Subcutaneous abdominal adipose tissue (tissue), 5 donors: ENCODE measurements around the gene NELL1.

Experiments
- H3K27ac ChIP-seq: one replicate; pipeline ENCODE4 v1.7.0; 2013; ENCODE audit warnings: low read depth, mild to moderate bottlenecking, inconsistent platforms, low read length, moderate library complexity
- H3K27me3 ChIP-seq, 5 donors: one replicate each; pipeline ENCODE4 v1.7.0; 2013; ENCODE audit warnings: low read length in 5 of 5, inconsistent platforms in 1 of 5; ENCODE audit not compliant: control insufficient read depth in 5 of 5, insufficient read depth in 4 of 5
- H3K36me3 ChIP-seq, 5 donors: one replicate each; pipeline ENCODE4 v1.7.0; 2013; ENCODE audit warnings: low read length in 5 of 5; ENCODE audit not compliant: control insufficient read depth in 5 of 5, insufficient read depth in 5 of 5
- H3K4me1 ChIP-seq, 5 donors: one replicate each; pipeline ENCODE4 v1.7.0; 2013; ENCODE audit warnings: low read length in 5 of 5, mild to moderate bottlenecking in 3 of 5, moderate library complexity in 1 of 5; ENCODE audit not compliant: control insufficient read depth in 5 of 5, insufficient read depth in 5 of 5
- H3K4me3 ChIP-seq, 5 donors: one replicate each; pipeline ENCODE4 v1.7.0; 2013; ENCODE audit warnings: low read length in 5 of 5, low read depth in 1 of 5
- H3K9ac ChIP-seq, 5 donors: one replicate each; pipeline ENCODE4 v1.7.0; 2013; ENCODE audit warnings: low read length in 5 of 5, mild to moderate bottlenecking in 4 of 5, moderate library complexity in 3 of 5
- H3K9me3 ChIP-seq, 5 donors: one replicate each; pipeline ENCODE4 v1.7.0; 2013; ENCODE audit warnings: low read length in 5 of 5; ENCODE audit not compliant: control insufficient read depth in 5 of 5
- donor health status: healthy.
- donor health status: healthy.
- donor health status: healthy.
- donor health status: healthy.
- donor health status: healthy.

The NELL1 gene

DNA sequence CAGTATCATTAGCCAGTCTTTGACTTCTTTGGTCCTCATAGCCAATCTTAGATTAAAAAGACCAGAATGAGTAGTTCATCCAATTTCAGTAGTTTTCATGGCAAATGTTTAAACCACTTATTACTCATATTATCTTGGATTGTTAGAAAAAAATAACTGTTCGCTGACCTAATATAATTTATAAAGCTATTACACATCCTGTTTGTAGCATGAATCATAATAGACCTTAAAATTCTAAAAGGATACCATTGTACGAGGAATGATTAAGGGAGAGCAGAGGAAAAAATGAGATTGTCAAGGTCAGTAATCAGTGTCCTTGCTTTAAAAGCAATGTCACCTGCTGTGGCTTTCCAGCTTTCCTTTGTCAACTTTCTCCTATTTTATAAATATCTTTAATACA, 371.2 kb downstream of the NELL1 start:
- no peak overlapping the region for H3K9ac ChIP-seq
- no peaks in the 10 kb centered on the region for H3K27me3 ChIP-seq
- H3K36me3 ChIP-seq = no peaks in the 10 kb centered on the region

DNA sequence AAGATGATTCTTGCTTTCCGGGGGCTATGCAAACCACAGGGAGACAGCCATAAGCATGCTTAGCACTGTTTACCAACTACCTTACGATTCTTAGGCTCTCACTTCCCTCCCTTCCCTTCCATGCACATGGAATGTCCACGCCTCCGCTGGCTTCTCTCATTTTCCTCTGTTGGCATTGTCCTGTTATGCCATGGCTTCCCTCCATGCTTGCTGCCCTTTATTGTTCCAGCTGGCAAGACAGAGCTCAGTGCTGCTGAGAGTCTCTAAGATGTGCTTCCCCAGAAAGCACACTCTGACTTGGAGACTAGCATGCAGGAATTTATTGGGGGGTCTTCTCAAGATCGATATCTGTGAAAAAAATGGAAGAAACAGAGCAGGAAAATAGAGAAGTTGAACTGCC, 379.2 kb downstream of the NELL1 start:
- no peak overlapping the region for H3K4me3 ChIP-seq
- H3K27ac ChIP-seq = no peak overlapping the region
- H3K9ac ChIP-seq = no peak overlapping the region
- no peaks in the 10 kb centered on the region for H3K4me1 ChIP-seq
- no peaks in the 10 kb centered on the region for H3K9me3 ChIP-seq
- H3K27me3 ChIP-seq = no peaks in the 10 kb centered on the region
- no peaks in the 10 kb centered on the region for H3K36me3 ChIP-seq

More for the DNA sequence above, 371.2 kb downstream of the NELL1 start:
- Histone ChIP-seq H3K9me3 (no peaks in the 10 kb centered on the region), H3K4me3 (no peak overlapping the region), H3K27ac (no peak overlapping the region), H3K4me1 (no peaks in the 10 kb centered on the region)

DNA sequence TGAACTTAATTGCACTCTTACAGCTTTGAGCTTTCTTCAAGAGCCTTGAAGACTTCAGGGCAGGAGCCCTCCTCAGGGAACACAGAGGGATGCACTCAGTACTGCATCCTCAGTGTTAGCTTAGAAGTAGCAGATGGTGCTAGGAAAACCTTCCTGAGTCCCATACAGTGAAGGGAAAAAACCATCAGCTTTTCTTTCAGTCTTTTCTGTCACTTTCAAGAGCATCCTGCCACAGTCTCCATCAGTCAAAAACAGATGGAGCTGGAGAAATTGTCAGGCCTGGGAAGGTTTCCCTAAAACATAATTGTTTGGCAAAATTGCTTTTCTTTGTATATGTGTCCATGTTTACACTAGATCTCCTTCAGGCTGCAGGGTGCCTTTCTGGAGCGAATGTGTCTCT, 384.1 kb downstream of the NELL1 start:
- H3K4me3 ChIP-seq = no peak overlapping the region
- H3K27me3 ChIP-seq = no peaks in the 10 kb centered on the region
- H3K9me3 ChIP-seq = no peaks in the 10 kb centered on the region
- H3K36me3 ChIP-seq = no peaks in the 10 kb centered on the region
- H3K9ac ChIP-seq = no peak overlapping the region
- no peak overlapping the region for H3K27ac ChIP-seq
- H3K4me1 ChIP-seq = no peaks in the 10 kb centered on the region

DNA sequence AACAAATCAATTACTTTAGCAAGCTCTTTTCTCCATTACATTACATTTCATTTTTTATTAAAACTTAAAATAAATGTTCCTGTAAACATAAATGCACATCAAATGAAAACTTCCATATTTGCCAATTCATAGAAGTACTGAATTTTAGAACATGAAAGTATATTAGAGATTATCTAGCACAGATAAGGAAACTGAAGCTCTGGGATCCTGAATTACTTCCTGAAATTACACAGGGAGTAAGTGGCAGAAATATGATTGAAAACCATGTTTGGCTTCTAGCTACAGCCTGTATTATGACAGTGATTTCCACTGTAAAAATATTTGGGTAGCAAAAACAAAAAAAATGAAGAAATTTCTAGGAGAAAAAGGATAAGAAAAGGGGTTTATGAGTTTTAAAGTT, 387.3 kb downstream of the NELL1 start:
- Histone ChIP-seq H3K27me3 (no peaks in the 10 kb centered on the region), H3K4me1 (no peaks in the 10 kb centered on the region), H3K9me3 (no peaks in the 10 kb centered on the region), H3K27ac (no peak overlapping the region), H3K9ac (no peak overlapping the region), H3K36me3 (no peaks in the 10 kb centered on the region), H3K4me3 (no peak overlapping the region)

DNA sequence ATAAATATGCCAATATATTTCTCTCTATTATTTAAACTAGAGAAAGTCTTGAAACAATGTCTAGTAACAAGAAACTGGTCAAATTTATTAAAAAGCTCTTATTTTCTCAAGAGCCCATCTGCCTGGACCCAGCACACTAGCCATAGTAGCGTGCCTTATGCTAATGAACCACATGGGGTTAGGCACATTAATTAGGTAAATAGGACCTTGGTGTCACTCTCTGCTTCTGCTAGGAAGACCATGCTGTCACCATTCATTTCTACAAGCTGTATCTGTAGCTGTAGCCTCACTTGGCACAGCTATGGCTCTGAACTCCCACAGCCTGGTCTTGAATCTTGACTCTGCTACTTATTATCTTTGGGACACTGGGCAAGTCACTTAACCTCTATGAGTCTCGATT, 390.5 kb downstream of the NELL1 start:
- Histone ChIP-seq H3K27me3 (no peaks in the 10 kb centered on the region), H3K27ac (no peak overlapping the region), H3K9ac (no peak overlapping the region), H3K4me3 (no peak overlapping the region), H3K36me3 (no peaks in the 10 kb centered on the region), H3K4me1 (no peaks in the 10 kb centered on the region), H3K9me3 (peaks cover 0 to 4% (median 0%) of the 10 kb centered on the region in 5 donors)

DNA sequence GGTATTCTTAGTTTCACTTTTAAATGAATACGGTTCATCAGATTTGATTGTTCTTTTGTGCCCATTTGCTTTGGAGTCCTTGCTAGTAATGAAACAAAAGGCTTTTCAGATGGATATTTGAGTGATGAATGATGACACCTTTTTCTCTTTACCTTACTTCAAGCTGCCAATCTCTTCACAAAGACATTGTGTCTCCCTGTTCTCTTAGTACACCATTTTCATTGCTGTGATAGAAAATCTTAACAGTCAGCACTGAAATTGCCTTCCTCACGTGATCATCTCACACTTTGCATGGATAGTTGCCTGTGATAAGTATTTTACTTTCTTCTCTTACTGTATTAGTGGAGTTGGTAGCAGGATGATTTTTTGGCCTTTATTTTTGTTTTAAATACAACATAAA, 396.6 kb downstream of the NELL1 start:
- Histone ChIP-seq H3K9me3 (peaks cover 0 to 4% (median 0%) of the 10 kb centered on the region in 5 donors), H3K4me3 (peak overlapping the region in 1 of 5 donors; percentile 23), H3K4me1 (no peaks in the 10 kb centered on the region), H3K27me3 (no peaks in the 10 kb centered on the region), H3K9ac (no peak overlapping the region), H3K27ac (no peak overlapping the region), H3K36me3 (no peaks in the 10 kb centered on the region)

DNA sequence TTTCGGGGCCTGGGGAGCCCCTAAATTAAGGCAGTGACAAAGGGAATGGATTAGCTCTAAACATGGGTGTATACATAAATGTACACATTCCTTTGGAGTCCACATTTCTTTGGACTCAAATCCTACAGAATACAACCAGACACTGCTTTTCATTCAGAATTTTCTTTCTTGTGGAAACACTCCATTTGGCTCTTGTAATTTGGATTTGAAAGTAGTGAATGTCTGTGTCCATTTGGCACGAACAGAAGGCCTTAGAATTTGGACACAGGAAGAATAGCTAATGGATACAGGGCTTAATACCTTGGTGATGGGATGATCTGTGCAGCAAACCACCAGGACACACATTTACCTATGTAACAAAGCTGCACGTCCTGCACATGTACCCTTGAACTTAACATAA, 399.5 kb downstream of the NELL1 start:
- Histone ChIP-seq H3K4me1 (no peaks in the 10 kb centered on the region), H3K36me3 (no peaks in the 10 kb centered on the region), H3K9ac (no peak overlapping the region), H3K27ac (no peak overlapping the region), H3K27me3 (no peaks in the 10 kb centered on the region), H3K9me3 (no peaks in the 10 kb centered on the region), H3K4me3 (no peak overlapping the region)

DNA sequence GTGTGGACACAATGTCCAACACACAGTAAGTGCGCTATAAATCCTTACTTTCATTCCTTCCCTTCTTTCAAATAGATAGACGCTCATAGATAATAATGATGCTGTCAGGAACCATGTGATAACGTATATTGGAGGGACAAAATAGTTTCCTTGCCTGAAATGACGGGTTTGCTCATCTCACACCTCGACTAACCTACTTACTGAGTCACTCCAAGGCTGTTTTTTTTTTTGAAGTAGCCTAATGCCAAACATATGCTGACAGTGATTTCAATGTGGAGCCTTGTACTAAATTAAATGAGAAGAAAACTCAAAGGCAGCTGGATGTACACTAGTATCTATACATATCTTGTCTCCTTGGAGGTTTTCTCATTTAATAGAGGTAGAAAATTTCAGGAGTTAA, 400.5 kb downstream of the NELL1 start:
- H3K27me3 ChIP-seq = no peaks in the 10 kb centered on the region
- H3K4me1 ChIP-seq = no peaks in the 10 kb centered on the region
- no peaks in the 10 kb centered on the region for H3K36me3 ChIP-seq
- H3K4me3 ChIP-seq = no peak overlapping the region
- no peak overlapping the region for H3K27ac ChIP-seq
- H3K9me3 ChIP-seq = no peaks in the 10 kb centered on the region
- H3K9ac ChIP-seq = no peak overlapping the region

DNA sequence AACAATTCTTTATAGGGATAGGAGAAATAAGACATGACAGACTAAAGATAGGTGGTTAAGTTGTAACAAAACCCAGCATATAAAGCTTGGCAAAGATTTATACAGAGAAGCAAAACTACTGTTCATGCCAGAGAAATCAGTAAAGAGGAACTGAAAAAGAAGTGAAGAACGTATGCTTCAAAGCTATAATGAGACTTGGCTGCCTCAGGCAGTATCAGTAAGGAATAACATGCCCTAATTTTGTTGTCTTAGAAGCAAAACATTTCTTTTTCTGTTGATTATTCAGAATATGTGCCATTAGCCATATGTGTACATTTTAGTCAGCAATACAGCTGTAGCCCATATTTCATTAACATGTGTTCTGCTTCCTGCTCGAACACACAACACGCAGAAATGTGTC, 403.2 kb downstream of the NELL1 start:
- H3K27ac ChIP-seq = no peak overlapping the region
- no peaks in the 10 kb centered on the region for H3K36me3 ChIP-seq
- H3K9ac ChIP-seq = no peak overlapping the region
- no peaks in the 10 kb centered on the region for H3K4me1 ChIP-seq
- no peaks in the 10 kb centered on the region for H3K9me3 ChIP-seq
- no peak overlapping the region for H3K4me3 ChIP-seq
- no peaks in the 10 kb centered on the region for H3K27me3 ChIP-seq

DNA sequence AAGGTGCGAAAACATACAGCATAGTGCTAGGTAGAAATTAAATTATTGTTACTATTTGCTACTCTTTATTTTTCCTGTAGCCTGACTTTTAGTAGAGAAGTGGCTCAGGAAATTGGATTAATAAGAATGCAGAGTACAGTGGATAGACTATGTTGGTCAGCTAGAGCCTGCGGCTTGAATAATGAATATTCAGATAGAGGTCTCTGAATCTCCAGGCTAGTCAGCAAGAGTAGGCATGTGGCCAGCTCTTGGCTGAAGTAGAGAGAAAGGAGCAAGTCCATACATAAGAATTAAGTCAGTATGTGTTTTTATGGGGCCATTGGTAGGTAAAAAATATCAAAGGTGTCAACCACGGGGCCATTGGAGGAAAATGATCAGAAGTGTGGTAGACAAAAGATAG, 413.5 kb downstream of the NELL1 start:
- Histone ChIP-seq H3K9ac (no peak overlapping the region), H3K9me3 (no peaks in the 10 kb centered on the region), H3K27ac (no peak overlapping the region), H3K36me3 (no peaks in the 10 kb centered on the region), H3K4me1 (no peaks in the 10 kb centered on the region), H3K4me3 (no peak overlapping the region), H3K27me3 (no peaks in the 10 kb centered on the region)

DNA sequence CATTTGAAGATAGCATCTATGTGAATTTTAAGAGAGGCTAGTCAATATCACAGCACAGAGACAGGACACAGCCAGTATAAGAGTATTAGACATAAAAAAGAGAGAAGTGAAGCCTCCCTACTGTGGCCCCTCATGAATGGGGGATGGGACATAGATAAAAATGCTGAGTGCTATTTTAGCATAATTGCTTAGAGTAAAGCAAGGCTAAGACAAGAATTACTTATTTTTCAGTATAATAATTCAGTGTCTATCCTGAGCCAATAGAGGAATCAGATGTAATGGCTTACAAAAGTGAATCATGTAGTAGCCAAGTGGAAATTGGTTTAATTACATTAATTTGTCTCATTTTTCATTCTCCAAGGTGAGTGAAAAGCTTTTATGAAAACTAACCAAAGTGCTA, 419.5 kb downstream of the NELL1 start:
- Histone ChIP-seq H3K9me3 (peaks cover 0 to 3% (median 0%) of the 10 kb centered on the region in 5 donors), H3K36me3 (no peaks in the 10 kb centered on the region), H3K9ac (no peak overlapping the region), H3K27me3 (no peaks in the 10 kb centered on the region), H3K4me1 (no peaks in the 10 kb centered on the region), H3K4me3 (no peak overlapping the region), H3K27ac (no peak overlapping the region)
